Activated CD4-positive, alpha-beta T cell treated with anti-CD3 and anti-CD28 coated beads, Interleukin-2, amount 10 ng/mL, durations not matched to agents 24 days and 14 days (primary cell): Measurements from ENCODE around the gene MED13L. TPM values are rescaled to one million over a fixed set of nuclear protein-coding genes. Genes with fewer than 3 reads are reported as not detected.

Source experiments
- DNase-seq: peaks from one replicate; pipeline ENCODE4 v3.0.0; 2022
- H3K27ac Mint-ChIP-seq: one replicate; pipeline ENCODE4 v1.8.0; 2022; ENCODE audit warnings: mild to moderate bottlenecking, mixed read lengths
- H3K27me3 Mint-ChIP-seq: one replicate; pipeline ENCODE4 v1.8.0; 2022; ENCODE audit warnings: mixed read lengths
- H3K36me3 Mint-ChIP-seq: one replicate; pipeline ENCODE4 v1.8.0; 2022; ENCODE audit warnings: low read depth, mild to moderate bottlenecking, mixed read lengths
- H3K4me1 Mint-ChIP-seq: one replicate; pipeline ENCODE4 v1.8.0; 2021; ENCODE audit warnings: mixed read lengths
- H3K4me3 Mint-ChIP-seq: one replicate; pipeline ENCODE4 v1.8.0; 2022; ENCODE audit warnings: mild to moderate bottlenecking, moderate library complexity, mixed read lengths
- H3K9me3 Mint-ChIP-seq: one replicate; pipeline ENCODE4 v1.8.0; 2021; ENCODE audit warnings: mixed read lengths
- intact Hi-C: fragments of 100-400 bp; cut with micrococcal nuclease; formaldehyde crosslinking; loops from one replicate; pipeline ENCODE4 v1.15.1; 2023
- total RNA-seq: library from RNA; stranded (reverse); gene quantifications from 2 replicates; pipeline ENCODE4 v1.2.3, GENCODE V29; 2022

Gene MED13L
- total RNA-seq, 1 donor from 2014 or later = 62.9 TPM

- intact Hi-C loops = no loop called here
- Mint-ChIP-seq H3K27ac (no peak overlapping the region), H3K9me3 (no peaks in the 10 kb centered on the region), H3K27me3 (no peaks in the 10 kb centered on the region), H3K4me1 (peaks cover 42% of the 10 kb centered on the region), H3K4me3 (no peak overlapping the region), H3K36me3 (no peaks in the 10 kb centered on the region)
- DNase-seq = no peak
Observed at GRCh38 chr12:116130431-116130830, 147.1 kb downstream of the MED13L start.

GRCh38 chr12:116128779-116129178 lies 148.7 kb downstream of the MED13L start:
- no peaks in the 10 kb centered on the region for H3K27me3 Mint-ChIP-seq
- H3K4me1 Mint-ChIP-seq = peaks cover 39% of the 10 kb centered on the region
- H3K36me3 Mint-ChIP-seq = no peaks in the 10 kb centered on the region
- no peak overlapping the region for H3K27ac Mint-ChIP-seq
- no peak overlapping the region for H3K4me3 Mint-ChIP-seq
- no peaks in the 10 kb centered on the region for H3K9me3 Mint-ChIP-seq
- intact Hi-C loops = no loop called here
- no peak for DNase-seq

- Mint-ChIP-seq H3K36me3 (no peaks in the 10 kb centered on the region), H3K27me3 (no peaks in the 10 kb centered on the region), H3K27ac (no peak overlapping the region), H3K9me3 (no peaks in the 10 kb centered on the region), H3K4me1 (peaks cover 36% of the 10 kb centered on the region), H3K4me3 (no peak overlapping the region)
- intact Hi-C loops = no loop called here
- DNase-seq = no peak
Observed at GRCh38 chr12:116127859-116128258, 149.6 kb downstream of the MED13L start.

- no peaks in the 10 kb centered on the region for H3K9me3 Mint-ChIP-seq
- intact Hi-C loops = no loop called here
- H3K27ac Mint-ChIP-seq = no peak overlapping the region
- H3K4me3 Mint-ChIP-seq = no peak overlapping the region
- DNase-seq = no peak
- H3K36me3 Mint-ChIP-seq = no peaks in the 10 kb centered on the region
- no peaks in the 10 kb centered on the region for H3K27me3 Mint-ChIP-seq
- H3K4me1 Mint-ChIP-seq = peaks cover 38% of the 10 kb centered on the region
Observed at GRCh38 chr12:116126610-116127009, 150.9 kb downstream of the MED13L start.

- Mint-ChIP-seq H3K9me3 (no peaks in the 10 kb centered on the region), H3K36me3 (no peaks in the 10 kb centered on the region), H3K27ac (no peak overlapping the region), H3K4me1 (peaks cover 39% of the 10 kb centered on the region), H3K4me3 (no peak overlapping the region), H3K27me3 (no peaks in the 10 kb centered on the region)
- DNase-seq = no peak
- intact Hi-C loops = no loop called here
Observed at GRCh38 chr12:116125956-116126566, 151.4 kb downstream of the MED13L start.

- no peaks in the 10 kb centered on the region for H3K9me3 Mint-ChIP-seq
- no peak overlapping the region for H3K4me3 Mint-ChIP-seq
- intact Hi-C loops = no loop called here
- H3K27ac Mint-ChIP-seq = no peak overlapping the region
- no peaks in the 10 kb centered on the region for H3K36me3 Mint-ChIP-seq
- peaks cover 32% of the 10 kb centered on the region for H3K4me1 Mint-ChIP-seq
- DNase-seq = no peak
- H3K27me3 Mint-ChIP-seq = no peaks in the 10 kb centered on the region
Observed at GRCh38 chr12:116125084-116125483, 152.4 kb downstream of the MED13L start.

- peak overlapping the region; percentile 24 for H3K4me3 Mint-ChIP-seq
- peaks cover 26% of the 10 kb centered on the region for H3K4me1 Mint-ChIP-seq
- DNase-seq = peak; percentile 66
- H3K27me3 Mint-ChIP-seq = no peaks in the 10 kb centered on the region
- no peaks in the 10 kb centered on the region for H3K36me3 Mint-ChIP-seq
- H3K27ac Mint-ChIP-seq = no peak overlapping the region
- H3K9me3 Mint-ChIP-seq = no peaks in the 10 kb centered on the region
- intact Hi-C loops = loop anchor here (1.0 kb wide), 1 partner anchor 10 kb away; no protein-coding TSS in a partner anchor
Observed at GRCh38 chr12:116123451-116124258, 153.8 kb downstream of the MED13L start.

- H3K4me1 Mint-ChIP-seq = peaks cover 24% of the 10 kb centered on the region
- no peak for DNase-seq
- intact Hi-C loops = loop anchor here (1.0 kb wide), 1 partner anchor 11 kb away; no protein-coding TSS in a partner anchor
- H3K36me3 Mint-ChIP-seq = no peaks in the 10 kb centered on the region
- H3K4me3 Mint-ChIP-seq = no peak overlapping the region
- no peak overlapping the region for H3K27ac Mint-ChIP-seq
- H3K27me3 Mint-ChIP-seq = no peaks in the 10 kb centered on the region
- no peaks in the 10 kb centered on the region for H3K9me3 Mint-ChIP-seq
Observed at GRCh38 chr12:116122628-116123027, 154.9 kb downstream of the MED13L start.

GRCh38 chr12:116121453-116121871 lies 156.0 kb downstream of the MED13L start:
- intact Hi-C loops = no loop called here
- Mint-ChIP-seq H3K9me3 (no peaks in the 10 kb centered on the region), H3K36me3 (no peaks in the 10 kb centered on the region), H3K4me3 (peak overlapping the region; percentile 59), H3K27me3 (no peaks in the 10 kb centered on the region), H3K27ac (peak overlapping the region; percentile 41), H3K4me1 (peaks cover 28% of the 10 kb centered on the region)
- peak; percentile 43 for DNase-seq

- Mint-ChIP-seq H3K27ac (no peak overlapping the region), H3K4me1 (peaks cover 18% of the 10 kb centered on the region), H3K36me3 (no peaks in the 10 kb centered on the region), H3K9me3 (no peaks in the 10 kb centered on the region), H3K4me3 (no peak overlapping the region), H3K27me3 (no peaks in the 10 kb centered on the region)
- intact Hi-C loops = no loop called here
- no peak for DNase-seq
Observed at GRCh38 chr12:116116650-116117424, 160.7 kb downstream of the MED13L start.

- peaks cover 11% of the 10 kb centered on the region for H3K4me1 Mint-ChIP-seq
- intact Hi-C loops = no loop called here
- peaks cover 8% of the 10 kb centered on the region for H3K36me3 Mint-ChIP-seq
- no peaks in the 10 kb centered on the region for H3K27me3 Mint-ChIP-seq
- H3K9me3 Mint-ChIP-seq = no peaks in the 10 kb centered on the region
- no peak overlapping the region for H3K4me3 Mint-ChIP-seq
- DNase-seq = no peak
- no peak overlapping the region for H3K27ac Mint-ChIP-seq
Observed at GRCh38 chr12:116113398-116114130, 163.9 kb downstream of the MED13L start.

GRCh38 chr12:116106870-116107269 lies 170.6 kb downstream of the MED13L start:
- no peaks in the 10 kb centered on the region for H3K27me3 Mint-ChIP-seq
- DNase-seq = no peak
- no peak overlapping the region for H3K4me3 Mint-ChIP-seq
- peaks cover 6% of the 10 kb centered on the region for H3K4me1 Mint-ChIP-seq
- H3K27ac Mint-ChIP-seq = no peak overlapping the region
- peaks cover 4% of the 10 kb centered on the region for H3K9me3 Mint-ChIP-seq
- intact Hi-C loops = no loop called here
- peaks cover 24% of the 10 kb centered on the region for H3K36me3 Mint-ChIP-seq

- Mint-ChIP-seq H3K9me3 (peaks cover 4% of the 10 kb centered on the region), H3K27me3 (no peaks in the 10 kb centered on the region), H3K4me1 (peaks cover 20% of the 10 kb centered on the region), H3K36me3 (peaks cover 18% of the 10 kb centered on the region), H3K4me3 (no peak overlapping the region), H3K27ac (no peak overlapping the region)
- intact Hi-C loops = loop anchor here (5.0 kb wide), 1 partner anchor 33 kb away; no protein-coding TSS in a partner anchor
- no peak for DNase-seq
Observed at GRCh38 chr12:116104167-116104767, 173.2 kb downstream of the MED13L start.
